MCF 10A (cell line): ENCODE results near the gene PLA2G3. TPM values are rescaled to one million over a fixed set of nuclear protein-coding genes. Genes with fewer than 3 reads are reported as not detected.

ENCODE experiments used
- Bru-seq: library from RNA; stranded (reverse); fragments of 400-500 nt; gene quantifications from one replicate; lab custom pipeline; 2021; lab: Mats Ljungman, UMichigan
- BruChase-seq, 2 experiments: library from RNA; stranded (reverse); fragments of 400-500 nt; gene quantifications; one replicate each; lab custom pipeline; 2021; lab: Mats Ljungman, UMichigan
- BruUV-seq: library from RNA; stranded (reverse); fragments of 400-500 nt; replicated peaks from 2 replicates; lab custom pipeline; 2021; lab: Mats Ljungman, UMichigan
- CTCF ChIA-PET: fragments of 300-600 bp; sonication (Branson Sonifier 250); formaldehyde crosslinking; extraction: SDS; loops from one replicate; lab custom pipeline; 2021; ENCODE audit warnings: antibody characterized with exemption, inconsistent platforms; lab: Yijun Ruan, JAX
- POLR2A ChIA-PET: fragments of 300-600, 350-650 bp; sonication (Branson Sonifier 250); formaldehyde crosslinking; extraction: SDS; loops from one replicate; lab custom pipeline; 2020; ENCODE audit warnings: antibody characterized with exemption, inconsistent platforms; lab: Yijun Ruan, JAX
- DNase-seq: peaks from one replicate; pipeline ENCODE4 v3.0.0-alpha.2; 2018; ENCODE audit not compliant: unreplicated experiment
- H3K27ac Mint-ChIP-seq: one replicate; pipeline ENCODE4 v1.8.0; 2022; ENCODE audit warnings: mild to moderate bottlenecking, low read depth, mixed read lengths; ENCODE audit not compliant: unreplicated experiment
- H3K27me3 Mint-ChIP-seq: one replicate; pipeline ENCODE4 v1.8.0; 2022; ENCODE audit warnings: mixed read lengths; ENCODE audit not compliant: insufficient read depth, unreplicated experiment
- H3K36me3 Mint-ChIP-seq: one replicate; pipeline ENCODE4 v1.8.0; 2022; ENCODE audit warnings: mild to moderate bottlenecking, moderate library complexity, mixed read lengths; ENCODE audit not compliant: insufficient read depth, unreplicated experiment
- H3K4me1 Mint-ChIP-seq: one replicate; pipeline ENCODE4 v1.8.0; 2022; ENCODE audit warnings: mixed read lengths; ENCODE audit not compliant: insufficient read depth, unreplicated experiment
- H3K4me3 Mint-ChIP-seq: one replicate; pipeline ENCODE4 v1.8.0; 2022; ENCODE audit warnings: mild to moderate bottlenecking, moderate library complexity, mixed read lengths; ENCODE audit not compliant: unreplicated experiment
- H3K9me3 Mint-ChIP-seq: one replicate; pipeline ENCODE4 v1.8.0; 2022; ENCODE audit warnings: mixed read lengths; ENCODE audit not compliant: unreplicated experiment
- CTCF ChIP-seq: fragments of 200-600 bp; IDR thresholded peaks from one replicate; pipeline ENCODE4 v1.8.0; 2022; ENCODE audit warnings: antibody characterized with exemption, mild to moderate bottlenecking; ENCODE audit not compliant: unreplicated experiment
- intact Hi-C: fragments of 100-400 bp; cut with micrococcal nuclease; formaldehyde crosslinking; loops from 2 replicates; pipeline ENCODE4 v1.14.1; 2022
- long read RNA-seq: library from polyadenylated mRNA; stranded (forward); transcript quantifications from one replicate; pipeline ENCODE4 v2.0.0, GENCODE V29; 2022
- total RNA-seq: library from RNA; stranded (reverse); gene quantifications from 2 replicates; pipeline ENCODE4 v1.2.3, GENCODE V29; 2022

PLA2G3 gene
- total RNA-seq = not detected in 2 replicates
- Bru-seq, nascent RNA = not detected
- BruChase-seq, experiment 1, labeled RNA remaining after a 6-hour chase = not detected
- not detected for BruChase-seq, experiment 2, labeled RNA remaining after a 2-hour chase
- long read RNA-seq = 0 reads

- Mint-ChIP-seq H3K4me3 (no peak within 1 kb of the TSS), H3K27me3 (no peaks in the 10 kb centered on the region), H3K4me1 (no peaks in the 10 kb centered on the region), H3K9me3 (no peaks in the 10 kb centered on the region), H3K27ac (no peak within 1 kb of the TSS), H3K36me3 (no peaks in the 10 kb centered on the region)
- intact Hi-C loops = no loop called here
- peak; percentile 24 for DNase-seq
- BruUV-seq = no TSS peak
- ChIA-PET CTCF (interaction anchor here (0.7 kb wide), 1 partner anchor 91 kb away, joined by 3 read pairs; no protein-coding TSS in a partner anchor), POLR2A (no interaction called here)
- TF ChIP-seq CTCF = no peak
These were observed at the start of gene PLA2G3 for GRCh38 chr22:31139866-31140716. PLA2G3 (minus strand) TSS chr22:31140508; CDS start chr22:31140354, 154 bp downstream.

GRCh38 chr22:31187627-31188026 is 47.3 kb upstream of the PLA2G3 start:
- Mint-ChIP-seq H3K36me3 (peaks cover 63% of the 10 kb centered on the region), H3K4me3 (no peak overlapping the region), H3K4me1 (peaks cover 20% of the 10 kb centered on the region), H3K27ac (no peak overlapping the region), H3K27me3 (no peaks in the 10 kb centered on the region), H3K9me3 (no peaks in the 10 kb centered on the region)
- no TSS peak for BruUV-seq
- ChIA-PET POLR2A (interaction anchor here (0.6 to 2.6 kb wide), 2 partner anchors 10 to 13 kb away, joined by 4 to 11 read pairs; no protein-coding TSS in a partner anchor), CTCF (interaction anchor here (0.6 to 0.7 kb wide), 4 partner anchors 10 to 125 kb away, joined by 3 read pairs; no protein-coding TSS in a partner anchor)
- intact Hi-C loops = no loop called here
- DNase-seq = no peak
- no peak for TF ChIP-seq CTCF

- Mint-ChIP-seq H3K36me3 (peaks cover 65% of the 10 kb centered on the region), H3K4me3 (no peak overlapping the region), H3K27me3 (no peaks in the 10 kb centered on the region), H3K4me1 (peaks cover 6% of the 10 kb centered on the region), H3K9me3 (no peaks in the 10 kb centered on the region), H3K27ac (no peak overlapping the region)
- TF ChIP-seq CTCF = no peak
- POLR2A ChIA-PET = interaction anchor here (0.7 to 1.0 kb wide), 2 partner anchors 8 to 63 kb away, joined by 3 read pairs; no protein-coding TSS in a partner anchor
- CTCF ChIA-PET = interaction anchor here (0.7 to 2.2 kb wide), 2 partner anchors 21 to 27 kb away, joined by 4 to 9 read pairs; partner anchors contain the start of gene LIMK2
- no TSS peak for BruUV-seq
- intact Hi-C loops = no loop called here
- no peak for DNase-seq
These were observed 44.7 kb upstream of the PLA2G3 start for GRCh38 chr22:31185056-31185455.

- no peak overlapping the region for H3K4me3 Mint-ChIP-seq
- no peaks in the 10 kb centered on the region for H3K27me3 Mint-ChIP-seq
- no TSS peak for BruUV-seq
- no peak for TF ChIP-seq CTCF
- H3K27ac Mint-ChIP-seq = no peak overlapping the region
- CTCF ChIA-PET = interaction anchor here (2.2 kb wide), 1 partner anchor 28 kb away, joined by 9 read pairs; the partner anchor contains the start of gene LIMK2
- H3K36me3 Mint-ChIP-seq = peaks cover 56% of the 10 kb centered on the region
- DNase-seq = no peak
- POLR2A ChIA-PET = no interaction called here
- intact Hi-C loops = no loop called here
- H3K4me1 Mint-ChIP-seq = peaks cover 16% of the 10 kb centered on the region
- no peaks in the 10 kb centered on the region for H3K9me3 Mint-ChIP-seq
These were observed 43.7 kb upstream of the PLA2G3 start for GRCh38 chr22:31184015-31184414.
